Activated B cell treated with CpG ODN at 0.5 μM for 24 hours (primary cell): ENCODE results near the gene ATP10B. TPM values are rescaled to one million over a fixed set of nuclear protein-coding genes. Genes with fewer than 3 reads are reported as not detected.
"Not testable (repeated sequence)": the region's sequence is repeated elsewhere in the genome, so short reads cannot be mapped to it uniquely, and the experiment has no call there.

ENCODE experiments used
- ATAC-seq: fragments of 200-7000 bp; cut with Tn5 transposase; one replicate; pipeline ENCODE4 v1.10.0; 2021; ENCODE audit warnings: low read depth, mild to moderate bottlenecking, moderate library complexity
- CTCF ChIA-PET: fragments of 350-600 bp; sonication (Branson Sonifier 250); formaldehyde crosslinking; loops from one replicate; lab custom pipeline; 2021; ENCODE audit warnings: antibody characterized with exemption; lab: Charles Lee
- POLR2A ChIA-PET: fragments of 350-600 bp; sonication (Branson Sonifier 250); formaldehyde crosslinking; loops from one replicate; lab custom pipeline; 2021; ENCODE audit warnings: antibody characterized with exemption; lab: Charles Lee
- DNase-seq: peaks from one replicate; pipeline ENCODE4 v3.0.0; 2022
- H3K27ac Mint-ChIP-seq: one replicate; pipeline ENCODE4 v1.8.0; 2020; ENCODE audit warnings: mixed read lengths
- H3K27me3 Mint-ChIP-seq: one replicate; pipeline ENCODE4 v1.8.0; 2021; ENCODE audit warnings: mixed read lengths
- H3K36me3 Mint-ChIP-seq: one replicate; pipeline ENCODE4 v1.8.0; 2021; ENCODE audit warnings: low read depth, mixed read lengths
- H3K4me1 Mint-ChIP-seq: one replicate; pipeline ENCODE4 v1.8.0; 2021; ENCODE audit warnings: mixed read lengths
- H3K4me3 Mint-ChIP-seq: one replicate; pipeline ENCODE4 v1.8.0; 2020; ENCODE audit warnings: mild to moderate bottlenecking, mixed read lengths
- H3K9me3 Mint-ChIP-seq: one replicate; pipeline ENCODE4 v1.8.0; 2020; ENCODE audit warnings: mixed read lengths
- CTCF ChIP-seq: fragments of 200-600 bp; IDR thresholded peaks from one replicate; pipeline ENCODE4 v1.8.0; 2022; ENCODE audit warnings: antibody characterized with exemption, mild to moderate bottlenecking
- intact Hi-C: fragments of 100-400 bp; cut with micrococcal nuclease; formaldehyde crosslinking; loops from one replicate; pipeline ENCODE4 v1.15.1; 2024
- total RNA-seq: library from RNA; stranded (reverse); gene quantifications from 2 replicates; pipeline ENCODE4 v1.2.3, GENCODE V29; 2022

ATP10B gene
- total RNA-seq, 1 donor from 2014 or later, result not detected

- no peak overlapping the region for H3K4me3 Mint-ChIP-seq
- ChIA-PET POLR2A (no interaction called here), CTCF (no interaction called here)
- no peak for ATAC-seq
- H3K27ac Mint-ChIP-seq, result no peak overlapping the region
- intact Hi-C loops, result no loop called here
- no peaks in the 10 kb centered on the region for H3K9me3 Mint-ChIP-seq
- H3K27me3 Mint-ChIP-seq, result no peaks in the 10 kb centered on the region
- no peak for DNase-seq
- no peak for TF ChIP-seq CTCF
- no peaks in the 10 kb centered on the region for H3K36me3 Mint-ChIP-seq
- no peaks in the 10 kb centered on the region for H3K4me1 Mint-ChIP-seq
Observed at GRCh38 chr5:160743027-160743426, 109.0 kb downstream of the ATP10B start.

DNA sequence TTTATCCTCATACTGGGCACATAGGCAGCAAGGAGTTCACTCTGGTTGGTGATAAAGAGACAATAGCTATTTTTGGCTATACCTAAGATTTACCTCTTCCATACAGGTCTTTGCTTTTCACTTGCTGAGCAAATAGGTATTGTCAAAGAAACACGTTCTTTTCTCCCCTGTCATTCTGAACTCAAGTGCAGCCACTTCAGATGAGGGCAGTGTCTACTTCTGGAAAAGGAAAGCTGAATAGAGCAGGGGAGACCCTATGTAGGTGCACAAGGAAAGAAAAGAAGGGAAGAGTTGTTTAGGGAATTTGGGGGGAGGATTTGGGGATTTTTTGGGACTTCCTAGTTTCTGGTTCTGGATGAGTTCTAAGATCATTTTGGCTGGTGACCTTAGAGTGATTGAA, 109.6 kb downstream of the ATP10B start:
- intact Hi-C loops, result no loop called here
- Mint-ChIP-seq H3K9me3 (no peaks in the 10 kb centered on the region), H3K4me3 (no peak overlapping the region), H3K27ac (no peak overlapping the region), H3K36me3 (no peaks in the 10 kb centered on the region), H3K27me3 (no peaks in the 10 kb centered on the region), H3K4me1 (no peaks in the 10 kb centered on the region)
- TF ChIP-seq CTCF, result no peak
- ATAC-seq (no peak), DNase-seq (no peak)
- ChIA-PET CTCF (no interaction called here), POLR2A (no interaction called here)

DNA sequence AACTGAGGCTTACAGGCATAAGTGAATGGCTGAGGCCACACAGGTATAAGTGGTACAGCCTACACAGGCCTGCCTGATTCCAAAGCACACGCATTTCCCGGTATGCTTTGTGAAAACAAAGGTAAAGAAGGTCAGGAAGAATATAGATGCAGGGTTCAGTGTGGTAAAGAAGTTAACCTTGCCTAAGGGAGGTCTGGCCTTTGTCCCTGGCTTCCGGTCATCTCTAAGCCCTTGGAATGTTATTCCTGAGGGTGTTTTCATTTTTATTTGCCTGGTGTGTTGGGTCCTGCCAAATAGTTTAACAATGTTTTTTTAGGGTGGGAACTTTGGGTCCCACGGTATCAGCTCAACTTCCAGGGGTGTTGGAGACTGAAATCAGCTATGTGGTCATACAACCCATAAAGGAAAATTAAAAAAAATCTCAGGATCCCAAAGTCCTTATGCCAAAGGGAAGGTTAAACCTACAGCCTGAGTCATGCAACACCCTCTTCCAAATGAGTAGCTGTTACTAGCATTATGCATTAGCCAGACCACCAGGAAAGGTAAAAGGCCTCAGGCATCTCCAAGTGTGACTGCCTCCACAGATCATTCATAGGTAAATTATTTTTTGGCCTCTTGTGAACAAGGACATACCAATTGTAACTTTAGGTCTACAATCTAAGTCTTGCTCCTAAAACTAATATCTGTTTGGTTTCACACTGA, 124.6 kb downstream of the ATP10B start:
- H3K4me3 Mint-ChIP-seq, result no peak overlapping the region
- no peaks in the 10 kb centered on the region for H3K9me3 Mint-ChIP-seq
- H3K27me3 Mint-ChIP-seq, result peaks cover 11% of the 10 kb centered on the region
- POLR2A ChIA-PET, result no interaction called here
- H3K4me1 Mint-ChIP-seq, result no peaks in the 10 kb centered on the region
- no peak for TF ChIP-seq CTCF
- ATAC-seq (no peak), DNase-seq (no peak)
- no peak overlapping the region for H3K27ac Mint-ChIP-seq
- CTCF ChIA-PET, result no interaction called here
- no peaks in the 10 kb centered on the region for H3K36me3 Mint-ChIP-seq
- intact Hi-C loops, result no loop called here

GRCh38 chr5:160726721-160727120, 125.3 kb downstream of the ATP10B start:
- no peaks in the 10 kb centered on the region for H3K4me1 Mint-ChIP-seq
- H3K36me3 Mint-ChIP-seq, result no peaks in the 10 kb centered on the region
- TF ChIP-seq CTCF, result no peak
- DNase-seq, result no peak
- intact Hi-C loops, result no loop called here
- no peak for ATAC-seq
- no peak overlapping the region for H3K27ac Mint-ChIP-seq
- H3K27me3 Mint-ChIP-seq, result peaks cover 6% of the 10 kb centered on the region
- POLR2A ChIA-PET, result no interaction called here
- H3K4me3 Mint-ChIP-seq, result no peak overlapping the region
- CTCF ChIA-PET, result no interaction called here
- H3K9me3 Mint-ChIP-seq, result no peaks in the 10 kb centered on the region

GRCh38 chr5:160720822-160721221, 131.2 kb downstream of the ATP10B start:
- DNase-seq (no peak), ATAC-seq (no peak)
- Mint-ChIP-seq H3K27me3 (no peaks in the 10 kb centered on the region), H3K4me1 (no peaks in the 10 kb centered on the region), H3K36me3 (no peaks in the 10 kb centered on the region), H3K9me3 (no peaks in the 10 kb centered on the region), H3K4me3 (no peak overlapping the region), H3K27ac (no peak overlapping the region)
- TF ChIP-seq CTCF, result no peak
- POLR2A ChIA-PET, result no interaction called here
- CTCF ChIA-PET, result no interaction called here
- intact Hi-C loops, result no loop called here

DNA sequence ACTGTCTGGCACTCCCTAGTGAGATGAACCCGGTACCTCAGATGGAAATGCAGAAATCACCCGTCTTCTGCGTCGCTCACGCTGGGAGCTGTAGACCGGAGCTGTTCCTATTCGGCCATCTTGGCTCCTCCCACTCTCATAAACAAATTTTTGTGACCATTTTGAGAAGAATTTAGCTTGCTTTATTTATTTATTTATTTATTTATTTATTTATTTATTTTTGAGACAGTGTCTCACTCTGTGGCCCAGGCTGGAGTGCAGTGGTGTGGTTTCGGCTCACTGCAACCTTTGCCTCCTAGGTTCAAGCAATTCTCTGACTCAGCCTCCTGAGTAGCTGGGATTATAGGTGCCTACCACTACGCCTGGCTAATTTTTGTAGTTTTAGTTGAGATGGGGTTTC, 136.5 kb downstream of the ATP10B start:
- DNase-seq, H3K4me1 Mint-ChIP-seq, CTCF ChIA-PET, H3K27me3 Mint-ChIP-seq, H3K27ac Mint-ChIP-seq, H3K36me3 Mint-ChIP-seq, H3K4me3 Mint-ChIP-seq, intact Hi-C loops, POLR2A ChIA-PET, ATAC-seq, H3K9me3 Mint-ChIP-seq: not testable (repeated sequence)
